ENCODE results near the gene MDH1B.

GRCh38 chr2:206698811-206699210 is 66.3 kb downstream of the MDH1B start:
- TF ChIP-seq TAF1 (IDR thresholded peaks at IDR 0.05; ENCODE audit: borderline replicate concordance, insufficient read depth, low read length) (no peak), SIN3A (IDR thresholded peaks at IDR 0.05; ENCODE audit: borderline replicate concordance, insufficient read depth, low read length) (no peak)
- TF ChIP-seq, protein P1, sequence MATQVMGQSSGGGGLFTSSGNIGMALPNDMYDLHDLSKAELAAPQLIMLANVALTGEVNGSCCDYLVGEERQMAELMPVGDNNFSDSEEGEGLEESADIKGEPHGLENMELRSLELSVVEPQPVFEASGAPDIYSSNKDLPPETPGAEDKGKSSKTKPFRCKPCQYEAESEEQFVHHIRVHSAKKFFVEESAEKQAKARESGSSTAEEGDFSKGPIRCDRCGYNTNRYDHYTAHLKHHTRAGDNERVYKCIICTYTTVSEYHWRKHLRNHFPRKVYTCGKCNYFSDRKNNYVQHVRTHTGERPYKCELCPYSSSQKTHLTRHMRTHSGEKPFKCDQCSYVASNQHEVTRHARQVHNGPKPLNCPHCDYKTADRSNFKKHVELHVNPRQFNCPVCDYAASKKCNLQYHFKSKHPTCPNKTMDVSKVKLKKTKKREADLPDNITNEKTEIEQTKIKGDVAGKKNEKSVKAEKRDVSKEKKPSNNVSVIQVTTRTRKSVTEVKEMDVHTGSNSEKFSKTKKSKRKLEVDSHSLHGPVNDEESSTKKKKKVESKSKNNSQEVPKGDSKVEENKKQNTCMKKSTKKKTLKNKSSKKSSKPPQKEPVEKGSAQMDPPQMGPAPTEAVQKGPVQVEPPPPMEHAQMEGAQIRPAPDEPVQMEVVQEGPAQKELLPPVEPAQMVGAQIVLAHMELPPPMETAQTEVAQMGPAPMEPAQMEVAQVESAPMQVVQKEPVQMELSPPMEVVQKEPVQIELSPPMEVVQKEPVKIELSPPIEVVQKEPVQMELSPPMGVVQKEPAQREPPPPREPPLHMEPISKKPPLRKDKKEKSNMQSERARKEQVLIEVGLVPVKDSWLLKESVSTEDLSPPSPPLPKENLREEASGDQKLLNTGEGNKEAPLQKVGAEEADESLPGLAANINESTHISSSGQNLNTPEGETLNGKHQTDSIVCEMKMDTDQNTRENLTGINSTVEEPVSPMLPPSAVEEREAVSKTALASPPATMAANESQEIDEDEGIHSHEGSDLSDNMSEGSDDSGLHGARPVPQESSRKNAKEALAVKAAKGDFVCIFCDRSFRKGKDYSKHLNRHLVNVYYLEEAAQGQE (IDR thresholded peaks at IDR 0.05; ENCODE audit: insufficient read depth in 1 of 2, low read depth in 2 of 2, low read length in 2 of 2): no peak
